T-helper 1 cell treated with Interleukin-12 subunit alpha and Interleukin-12 subunit beta and Interleukin-4 antibody, amounts not matched to agents 30 ng/mL and 1 ng/mL, for 36 hours (primary cell): ENCODE measurements around the gene TCFL5. TPM values are rescaled to one million over a fixed set of nuclear protein-coding genes. Genes with fewer than 3 reads are reported as not detected.
"Not testable (repeated sequence)": the region's sequence is repeated elsewhere in the genome, so short reads cannot be mapped to it uniquely, and the experiment has no call there.

Experiments used
- intact Hi-C: fragments of 100-400 bp; cut with micrococcal nuclease; formaldehyde crosslinking; loops from one replicate; pipeline ENCODE4 v1.15.1; 2024
- total RNA-seq: library from RNA; stranded (reverse); gene quantifications from 2 replicates; pipeline ENCODE4 v1.2.3, GENCODE V29; 2022

The TCFL5 gene
- total RNA-seq, 1 donor from 2014 or later = 4.5 TPM

- intact Hi-C loops = no loop called here
Observed at GRCh38 chr20:62856931-62857619, 4.5 kb downstream of the TCFL5 start.

- intact Hi-C loops = no loop called here
Observed at GRCh38 chr20:62855120-62855519, 6.5 kb downstream of the TCFL5 start.

- intact Hi-C loops = no loop called here
Observed at GRCh38 chr20:62854121-62854520, 7.5 kb downstream of the TCFL5 start.

- intact Hi-C loops = not testable (repeated sequence)
Observed at GRCh38 chr20:62853304-62853703, 8.3 kb downstream of the TCFL5 start.

- intact Hi-C loops = no loop called here
Observed at GRCh38 chr20:62852841-62853240, 8.8 kb downstream of the TCFL5 start.

DNA sequence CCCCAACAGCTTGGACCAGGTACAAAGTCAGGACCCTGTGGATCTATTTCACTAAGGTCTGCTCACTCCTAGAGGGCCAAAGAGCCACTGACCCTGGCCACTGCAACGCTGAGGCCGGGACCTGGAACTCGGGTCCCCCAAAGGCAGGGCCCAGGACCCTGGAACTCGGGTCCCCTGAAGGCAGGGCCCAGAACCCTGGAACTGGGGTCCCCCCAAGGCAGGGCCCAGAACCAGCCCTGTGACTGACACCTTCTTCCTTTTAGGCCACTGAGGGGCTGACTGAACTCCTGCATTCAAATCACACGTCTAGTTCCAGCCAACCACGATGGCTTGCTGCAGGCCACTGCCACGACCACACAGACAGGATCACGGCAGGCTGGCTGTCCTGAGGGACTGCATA, 9.4 kb downstream of the TCFL5 start:
- intact Hi-C loops = no loop called here

DNA sequence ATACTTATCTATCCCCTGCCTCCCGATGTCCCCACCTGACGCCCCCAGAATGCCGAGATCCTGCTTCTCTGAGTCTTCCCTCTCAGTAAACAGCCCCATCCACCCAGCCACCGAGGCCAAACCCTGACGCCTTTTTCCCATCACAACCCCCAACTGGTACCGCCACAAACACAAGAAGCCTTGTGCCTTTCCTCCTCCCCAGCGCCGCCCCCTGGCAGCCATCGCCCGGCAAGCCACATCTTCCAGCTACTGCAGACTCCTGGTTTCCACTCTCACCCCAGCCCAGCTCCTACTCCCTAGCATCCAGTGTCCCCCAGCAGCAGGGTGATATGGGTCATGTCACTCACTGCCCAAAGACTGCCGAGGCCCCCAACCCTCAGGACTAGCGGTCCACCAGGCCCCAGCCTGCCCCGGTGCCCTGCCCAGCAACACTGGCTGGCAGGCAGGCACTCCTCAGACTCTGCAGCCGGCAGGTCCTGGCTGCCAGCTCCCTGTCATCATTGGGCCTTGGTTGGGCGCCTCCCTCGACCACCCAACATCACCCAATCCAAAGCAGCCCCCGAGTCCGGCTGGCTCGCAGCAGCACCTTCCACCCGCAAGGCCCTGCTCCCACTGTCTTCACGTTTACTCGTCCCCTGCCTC, 11.2 kb downstream of the TCFL5 start:
- intact Hi-C loops = no loop called here

- intact Hi-C loops = no loop called here
Observed at GRCh38 chr20:62849431-62849830, 12.2 kb downstream of the TCFL5 start.

DNA sequence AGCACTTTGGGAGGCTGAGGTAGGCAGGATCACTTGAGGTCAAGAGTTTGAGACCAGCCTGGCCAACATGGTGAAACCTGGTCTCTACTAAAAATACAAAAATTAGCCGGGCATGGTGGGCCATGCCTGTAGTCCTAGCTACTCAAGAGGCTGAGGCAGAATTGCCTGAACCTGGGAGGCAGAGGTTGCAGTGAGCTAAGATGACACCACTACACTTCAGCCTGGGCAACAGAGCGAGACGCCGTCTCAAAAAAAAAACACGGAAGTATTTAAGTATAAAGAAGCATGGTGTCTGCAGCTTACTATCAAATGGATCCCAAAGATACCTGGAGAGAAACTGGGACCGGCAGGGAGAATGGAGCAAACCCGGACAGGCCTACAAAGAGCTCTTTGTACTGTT, 12.7 kb downstream of the TCFL5 start:
- intact Hi-C loops = not testable (repeated sequence)

GRCh38 chr20:62846166-62846890, 15.3 kb downstream of the TCFL5 start:
- intact Hi-C loops = no loop called here

- intact Hi-C loops = no loop called here
Observed at GRCh38 chr20:62845416-62846160, 16.0 kb downstream of the TCFL5 start.

DNA sequence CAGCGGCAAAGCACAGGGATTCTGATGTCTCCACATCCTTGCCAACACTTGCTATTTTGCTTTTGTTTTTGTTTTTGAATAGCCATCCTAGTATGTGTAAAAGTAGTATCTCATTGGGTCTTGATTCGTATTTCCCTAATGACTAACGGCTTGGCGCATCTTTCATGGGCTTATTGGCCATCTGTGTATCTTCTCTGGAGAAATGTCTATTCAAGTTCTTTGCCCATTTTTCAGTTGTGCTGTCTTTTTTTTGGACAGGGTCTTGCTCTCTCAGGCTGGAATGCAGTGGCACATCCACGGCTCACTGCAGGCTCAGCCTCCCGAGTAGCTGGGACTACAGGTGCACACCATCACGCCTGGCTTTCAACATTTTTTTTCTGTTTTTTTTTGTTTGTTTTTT, 17.4 kb downstream of the TCFL5 start:
- intact Hi-C loops = no loop called here

DNA sequence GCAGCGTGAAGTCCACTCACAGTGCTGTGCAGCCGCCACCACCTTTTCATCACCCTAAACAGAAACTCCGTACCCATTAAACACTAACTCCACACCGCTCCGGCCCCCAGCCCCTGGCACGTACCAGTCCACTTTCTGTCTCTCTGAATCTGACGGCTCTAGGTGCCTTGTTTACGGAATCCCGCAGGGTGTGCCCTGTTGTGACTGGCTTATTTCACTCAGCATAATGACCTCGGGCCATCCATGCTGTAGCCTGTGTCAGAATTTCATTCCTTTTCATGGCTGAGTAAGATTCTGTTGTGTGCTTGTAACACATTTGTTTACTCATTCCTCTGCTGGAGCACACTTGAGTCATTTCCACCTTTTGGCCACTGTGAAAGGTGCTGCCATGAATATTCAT, 18.0 kb downstream of the TCFL5 start:
- intact Hi-C loops = no loop called here

- intact Hi-C loops = no loop called here
Observed at GRCh38 chr20:62841705-62842212, 19.9 kb downstream of the TCFL5 start.

GRCh38 chr20:62840244-62841197, 21.1 kb downstream of the TCFL5 start:
- intact Hi-C loops = no loop called here

GRCh38 chr20:62839816-62840215, 21.8 kb downstream of the TCFL5 start:
- intact Hi-C loops = no loop called here

- intact Hi-C loops = no loop called here
Observed at GRCh38 chr20:62839261-62839660, 22.4 kb downstream of the TCFL5 start.

DNA sequence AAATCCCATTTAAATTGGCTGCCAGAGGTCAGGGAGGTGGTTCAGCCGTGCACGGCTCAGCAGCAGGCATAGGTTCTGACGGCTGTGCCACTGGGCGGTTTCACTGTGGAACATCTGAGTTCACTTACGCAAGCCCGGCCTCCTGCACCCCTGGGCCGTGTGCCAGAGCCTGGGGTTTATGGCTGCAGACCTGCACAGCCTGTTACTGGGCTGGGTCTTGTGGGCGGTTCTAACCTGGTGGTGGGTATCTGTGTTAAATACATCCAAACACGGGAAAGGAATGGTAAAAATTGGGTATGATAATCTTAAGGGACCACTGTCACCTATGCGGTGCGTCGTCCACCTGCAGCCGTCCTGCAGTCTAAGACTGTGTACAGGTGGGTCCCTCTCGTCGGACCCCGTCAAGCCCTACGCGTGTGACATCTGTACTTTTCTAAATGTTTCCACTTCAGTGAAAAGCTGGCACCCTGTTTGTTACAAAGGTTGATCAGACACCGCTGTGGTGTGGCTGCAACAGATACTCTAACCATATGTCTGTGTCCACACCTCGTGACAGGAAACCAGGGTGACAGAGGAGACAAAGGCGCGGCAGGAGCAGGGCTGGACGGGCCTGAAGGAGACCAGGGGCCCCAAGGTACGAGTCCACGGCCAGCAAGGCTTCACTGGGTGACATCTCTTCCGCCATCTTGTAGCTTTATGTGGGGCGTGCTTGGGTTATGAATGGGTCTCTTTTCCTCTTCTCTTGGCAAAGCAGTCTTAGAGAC, 23.3 kb downstream of the TCFL5 start:
- intact Hi-C loops = no loop called here

DNA sequence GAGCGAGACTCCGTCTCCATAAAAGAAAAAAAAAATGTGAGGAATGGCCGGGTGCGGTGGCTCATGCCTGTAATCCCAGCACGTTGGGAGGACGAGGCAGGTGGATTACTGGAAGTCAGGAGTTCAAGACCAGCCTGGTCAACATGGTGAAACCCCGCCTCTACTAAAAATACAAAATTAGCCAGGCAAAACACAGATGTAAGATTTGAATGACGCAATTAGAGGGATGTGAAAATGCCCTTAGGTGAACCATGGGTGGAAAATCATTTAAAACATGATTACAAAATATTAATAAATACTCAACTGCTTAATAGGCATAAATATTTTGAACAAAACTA, 23.9 kb downstream of the TCFL5 start:
- intact Hi-C loops = no loop called here

DNA sequence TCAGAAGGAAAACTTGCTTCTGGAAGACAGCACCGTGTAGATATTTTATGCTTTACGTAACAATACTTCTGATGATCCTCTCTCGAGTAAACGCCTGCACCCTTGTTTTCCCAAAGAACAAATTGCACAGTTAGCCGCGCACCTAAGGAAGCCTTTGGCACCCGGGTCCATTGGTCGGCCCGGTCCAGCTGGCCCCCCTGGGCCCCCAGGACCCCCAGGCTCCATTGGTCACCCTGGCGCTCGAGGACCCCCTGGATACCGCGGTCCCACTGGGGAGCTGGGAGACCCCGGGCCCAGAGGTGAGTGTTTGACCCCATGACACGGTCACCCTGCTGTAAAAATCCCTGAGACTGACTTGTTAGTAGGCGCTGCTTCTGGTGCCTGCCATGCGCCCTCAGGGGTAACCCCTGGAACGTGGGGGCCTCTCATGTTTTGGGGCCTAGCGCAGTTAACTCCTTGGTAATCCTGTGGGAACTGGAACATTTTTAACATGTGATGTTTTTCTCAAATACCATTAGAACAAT, 24.6 kb downstream of the TCFL5 start:
- intact Hi-C loops = no loop called here
